Heart right ventricle (tissue), 16 donors: ENCODE results near the gene ZNF317. TPM values are rescaled to one million over a fixed set of nuclear protein-coding genes. Genes with fewer than 3 reads are reported as not detected.

Source experiments
- ATAC-seq, 8 donors: fragments of 200-7000 bp; cut with Tn5 transposase; one replicate each; pipeline ENCODE4 v1.9.1; 2020; ENCODE audit warnings: mild to moderate bottlenecking in 8 of 8, moderate library complexity in 8 of 8, moderate number of reproducible peaks in 1 of 8
- DNase-seq, 2 donors: peaks; one replicate each; pipeline ENCODE4 v3.0.0-alpha.2; 2020
- H3K27ac ChIP-seq, 10 donors: fragments of 200-600 bp; sonication (generic) in 2 of 10; one replicate each; pipeline versions ENCODE4 v1.5.0 to v1.8.0; 2020 to 2022; ENCODE audit warnings: mild to moderate bottlenecking in 3 of 10
- H3K27me3 ChIP-seq, 7 donors: fragments of 200-600 bp; one replicate each; pipeline ENCODE4 v1.8.0; 2021 to 2022; ENCODE audit warnings: mild to moderate bottlenecking in 2 of 7
- H3K36me3 ChIP-seq, 9 donors: fragments of 200-600 bp; sonication (generic) in 1 of 9; one replicate each; pipeline versions ENCODE4 v1.5.0 to v1.8.0; 2020 to 2022; ENCODE audit warnings: mild to moderate bottlenecking in 2 of 9
- H3K4me1 ChIP-seq, 9 donors: fragments of 200-600 bp; sonication (generic) in 1 of 9; one replicate each; pipeline versions ENCODE4 v1.5.0 to v1.8.0; 2020 to 2022; ENCODE audit warnings: mild to moderate bottlenecking in 4 of 9
- H3K4me3 ChIP-seq, 10 donors: fragments of 200-600 bp; sonication (generic) in 2 of 10; one replicate each; pipeline versions ENCODE4 v1.5.0 to v1.8.0; 2020 to 2022; ENCODE audit warnings: mild to moderate bottlenecking in 7 of 10, moderate library complexity in 2 of 10
- H3K9me3 ChIP-seq, 11 donors: fragments of 200-600 bp in 10 of 11; sonication (generic) in 2 of 11; one replicate each; pipeline versions ENCODE4 v1.5.0 to v1.8.0; 2013 to 2022; ENCODE audit warnings: mild to moderate bottlenecking in 2 of 11, control low read depth in 1 of 11, moderate library complexity in 1 of 11
- WGBS, 2 donors: extraction: QIAGEN DNeasy Blood & Tissue Kit; methylation state at CpG; one replicate each; pipeline ENCODE4 v1.1.7; 2013; ENCODE audit warnings: inconsistent platforms in 1 of 2; 5-methylcytosine and 5-hydroxymethylcytosine counted together
- intact Hi-C, 10 donors: fragments of 100-400 bp; cut with DNase I; formaldehyde crosslinking; loops; one replicate each; pipeline versions ENCODE4 v1.11.1 to v1.14.2; 2022
- polyA plus RNA-seq, 2 donors: library from polyadenylated mRNA; stranded (reverse); fragments of 200-250 nt; gene quantifications; one replicate each; pipeline ENCODE4 v1.2.3, GENCODE V29; 2013
- total RNA-seq, 10 donors: library from RNA; stranded (reverse); fragmentation: NEBNext Ultra II Directional in 3 of 10; extraction: Animal tissue kit (Norgen Biotek cat#: 25700) in 3 of 10; gene quantifications; one replicate each; pipeline versions ENCODE4 v1.2.1 to v1.2.4, GENCODE V29; 2021 to 2023
- TF ChIP-seq, protein P1 (sequence below), 9 donors: fragments of 200-600 bp; sonication (generic) in 2 of 9; IDR thresholded peaks; one replicate each; pipeline versions ENCODE4 v1.5.0 to v1.8.0; 2021 to 2022; ENCODE audit warnings: antibody characterized with exemption in 9 of 9, mild to moderate bottlenecking in 5 of 9, moderate library complexity in 1 of 9
- donor health status: Arrhythmogenic right ventricular cardiomyopathy.
- donor health status: ischemic (EF 13 %, LVEDD 7.1; RV severe dilation, severe dysfunction).
- donor health status: healthy with polysubstance abuse.
- donor health status: DM: no; HTN: yes; CAD: no.
- donor health status: DM: no; HTN: no; CAD: no.
- donor health status: ischemic (EF 25% LVEDD 6.9; RV normal size, moderate dysfunction).
- donor health status: ischemic (EF 25% LVEDD 5.7; RV mildly dilated, moderate dysfunction).
- donor health status: healthy.
- donor health status: DM: yes; HTN: yes; CAD: no.
- donor health status: Ischemic cardiomyopathy.
- donor health status: ischemic (EF 35%, LVEDD 5.7; RV mildly dilated, moderate dysfunction).
- donor health status: nonischemic (EF 11% LVEDD 7.7; RV severe dilation, severe dysfunction).
- donor health status: DM: yes; HTN: yes; CAD: no.
- donor health status: PGD.
- donor health status: ischemic (EF 29% LVEDD 5.4; RV normal size, mild dysfunction).
- donor health status: nonischemic (EF 23%, LVEDD 6.1; RV moderate dilation, normal function).

The ZNF317 gene
- total and polyA plus RNA-seq, 12 donors: 10.5 to 28.7 (median 15.7) TPM

DNA sequence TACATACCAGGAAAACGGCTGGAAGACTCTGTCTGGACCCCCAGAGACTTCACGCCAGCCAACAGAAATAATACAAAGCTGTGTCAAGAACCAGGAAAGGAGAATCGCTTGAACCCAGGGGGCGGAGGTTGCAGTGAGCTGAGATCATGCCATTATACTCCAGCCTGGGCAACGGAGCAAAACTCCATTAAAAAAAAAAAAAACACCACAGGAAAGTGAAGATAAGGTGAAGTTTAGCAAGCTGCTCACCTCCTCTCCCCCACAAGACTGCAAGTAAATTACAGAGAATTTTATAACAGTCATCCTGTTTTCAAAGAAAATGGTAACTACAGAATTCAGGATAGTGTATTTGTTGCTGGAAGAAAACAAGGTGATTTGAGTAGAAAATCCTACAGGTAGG is 23.6 kb upstream of the ZNF317 start:
- peaks cover 0 to 25% (median 10%) of the 10 kb centered on the region in 7 donors for H3K27me3 ChIP-seq
- WGBS, 2 donors: 42 to 52% methylated on average over 5 of the region's 5 CpGs
- no peaks in the 10 kb centered on the region for H3K4me1 ChIP-seq
- no peak overlapping the region for H3K27ac ChIP-seq
- H3K36me3 ChIP-seq: no peaks in the 10 kb centered on the region
- DNase-seq (no peak), ATAC-seq (no peak)
- H3K4me3 ChIP-seq: no peak overlapping the region
- TF ChIP-seq, protein P1, sequence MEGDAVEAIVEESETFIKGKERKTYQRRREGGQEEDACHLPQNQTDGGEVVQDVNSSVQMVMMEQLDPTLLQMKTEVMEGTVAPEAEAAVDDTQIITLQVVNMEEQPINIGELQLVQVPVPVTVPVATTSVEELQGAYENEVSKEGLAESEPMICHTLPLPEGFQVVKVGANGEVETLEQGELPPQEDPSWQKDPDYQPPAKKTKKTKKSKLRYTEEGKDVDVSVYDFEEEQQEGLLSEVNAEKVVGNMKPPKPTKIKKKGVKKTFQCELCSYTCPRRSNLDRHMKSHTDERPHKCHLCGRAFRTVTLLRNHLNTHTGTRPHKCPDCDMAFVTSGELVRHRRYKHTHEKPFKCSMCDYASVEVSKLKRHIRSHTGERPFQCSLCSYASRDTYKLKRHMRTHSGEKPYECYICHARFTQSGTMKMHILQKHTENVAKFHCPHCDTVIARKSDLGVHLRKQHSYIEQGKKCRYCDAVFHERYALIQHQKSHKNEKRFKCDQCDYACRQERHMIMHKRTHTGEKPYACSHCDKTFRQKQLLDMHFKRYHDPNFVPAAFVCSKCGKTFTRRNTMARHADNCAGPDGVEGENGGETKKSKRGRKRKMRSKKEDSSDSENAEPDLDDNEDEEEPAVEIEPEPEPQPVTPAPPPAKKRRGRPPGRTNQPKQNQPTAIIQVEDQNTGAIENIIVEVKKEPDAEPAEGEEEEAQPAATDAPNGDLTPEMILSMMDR (IDR thresholded peaks at IDR 0.05): no peak
- intact Hi-C loops: no loop called here
- peaks cover 0 to 4% (median 0%) of the 10 kb centered on the region in 11 donors for H3K9me3 ChIP-seq

DNA sequence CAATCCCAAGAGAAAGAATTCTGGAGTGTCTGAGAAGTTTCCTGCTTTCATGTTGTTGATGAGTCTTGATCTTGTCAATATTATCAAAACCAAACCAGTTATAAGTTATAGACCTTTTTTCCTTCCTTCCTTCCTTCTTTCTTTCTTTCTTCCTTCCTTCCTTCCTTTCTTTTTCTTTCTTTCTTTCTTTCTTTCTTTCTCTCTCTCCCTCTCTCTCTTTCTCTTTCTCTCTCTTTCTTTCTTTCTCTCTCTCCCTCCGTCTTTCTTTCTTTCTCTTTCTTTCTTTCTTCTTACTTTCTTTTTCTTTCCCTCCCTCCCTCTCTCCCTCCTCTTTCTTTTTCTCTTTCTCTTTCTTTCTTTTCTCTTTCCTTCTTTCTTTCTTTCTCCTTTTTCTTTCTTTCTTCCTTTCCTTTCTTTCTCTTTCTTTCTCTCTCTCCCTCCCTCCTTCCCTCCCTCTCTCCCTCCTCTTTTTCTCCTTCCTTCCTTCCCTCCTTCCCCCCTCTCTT is 13.2 kb upstream of the ZNF317 start, which contains the start of gene OR7G3:
TSS of gene OR7G3 (minus strand) at position 51 of the 506 bp plus-strand sequence. CDS start at position 51, 0 bp downstream.
- intact Hi-C loops: no loop called here

DNA sequence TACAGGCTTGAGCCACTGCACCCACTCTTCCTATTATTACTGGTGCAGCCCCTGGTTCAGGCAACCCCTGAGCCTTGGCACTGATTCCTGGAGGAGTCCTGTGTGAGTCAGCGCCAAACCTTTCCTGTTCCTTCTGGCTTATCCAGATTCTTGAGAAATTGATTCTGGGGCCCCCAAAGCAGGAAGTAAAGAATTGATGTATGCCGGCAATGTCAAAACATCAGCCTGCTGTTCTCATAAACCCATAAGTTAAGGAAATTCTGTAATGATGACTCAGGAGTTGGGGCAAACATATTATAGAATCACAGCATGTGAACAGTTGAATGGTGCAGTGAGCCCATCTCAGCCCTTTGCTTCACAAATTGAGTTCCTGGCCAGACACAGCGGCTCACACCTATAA is 12.0 kb upstream of the ZNF317 start:
- TF ChIP-seq, protein P1 (IDR thresholded peaks at IDR 0.05): no peak
- DNase-seq (no peak), ATAC-seq (no peak)
- Histone ChIP-seq H3K9me3 (no peaks in the 10 kb centered on the region), H3K4me3 (no peak overlapping the region), H3K27ac (no peak overlapping the region), H3K27me3 (peaks cover 0 to 52% (median 26%) of the 10 kb centered on the region in 7 donors), H3K4me1 (no peaks in the 10 kb centered on the region), H3K36me3 (no peaks in the 10 kb centered on the region)
- intact Hi-C loops: no loop called here
- 55 to 67% methylated on average over 3 of the region's 3 CpGs for WGBS, 2 donors

More for the DNA sequence above, 13.2 kb upstream of the ZNF317 start, which contains the start of gene OR7G3:
- Histone ChIP-seq H3K27me3 (peaks cover 0 to 47% (median 26%) of the 10 kb centered on the region in 7 donors), H3K9me3 (no peaks in the 10 kb centered on the region), H3K4me1 (no peaks in the 10 kb centered on the region), H3K36me3 (no peaks in the 10 kb centered on the region), H3K27ac (no peak within 1 kb of the TSS), H3K4me3 (no peak within 1 kb of the TSS)
- WGBS, 2 donors: 67 to 73% methylated on average over 1 of the region's 1 CpG
- ATAC-seq (no peak), DNase-seq (no peak)
- TF ChIP-seq, protein P1 (IDR thresholded peaks at IDR 0.05): no peak

DNA sequence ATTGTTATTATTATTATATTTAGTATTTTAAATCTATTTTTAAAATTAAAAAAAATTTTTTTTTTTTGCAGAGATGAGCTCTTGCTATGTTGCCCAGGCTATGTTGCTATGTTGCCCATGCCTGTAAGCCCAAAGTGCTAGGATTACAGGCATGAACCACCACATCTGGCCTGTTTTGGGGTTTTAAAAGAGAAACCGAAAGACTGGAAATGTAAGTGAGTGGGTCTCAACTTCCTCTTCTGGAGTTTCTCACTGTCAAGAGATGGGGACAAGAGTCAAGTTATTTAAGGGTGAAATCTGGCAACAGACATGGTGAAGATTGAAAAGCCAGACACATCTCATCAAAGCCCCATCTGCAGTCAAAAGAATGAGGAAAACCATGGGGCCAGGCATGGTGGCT is 9.2 kb upstream of the ZNF317 start:
- TF ChIP-seq, protein P1 (IDR thresholded peaks at IDR 0.05): no peak
- Histone ChIP-seq H3K27ac (no peak overlapping the region), H3K4me3 (no peak overlapping the region), H3K4me1 (no peaks in the 10 kb centered on the region), H3K27me3 (peaks cover 0 to 54% (median 19%) of the 10 kb centered on the region in 7 donors), H3K9me3 (no peaks in the 10 kb centered on the region), H3K36me3 (no peaks in the 10 kb centered on the region)
- intact Hi-C loops: loop anchor here in 5 of 10 donors (5.0 to 10.0 kb wide), 5 partner anchors 74 to 886 kb away; partner anchors contain the start of gene ZNF266 (in 1 of the 5)
- DNase-seq (no peak), ATAC-seq (no peak)
- 41 to 44% methylated on average over 1 of the region's 1 CpG for WGBS, 2 donors
